GM23338 (cell line): ENCODE results near the gene SMYD3. TPM values are rescaled to one million over a fixed set of nuclear protein-coding genes. Genes with fewer than 3 reads are reported as not detected.

ENCODE experiments used
- ATAC-seq: fragments of 200-7000 bp; cut with Tn5 transposase; 3 replicates; pipeline ENCODE4 v1.9.1; 2020
- DNase-seq: peaks from one replicate; pipeline ENCODE4 v3.0.0-alpha.2; 2015; ENCODE audit warnings: low spot score
- H2AFZ ChIP-seq: fragments of 200-600 bp; sonication (generic); 2 replicates; pipeline ENCODE4 v1.8.0; 2016; ENCODE audit warnings: antibody characterized with exemption, mild to moderate bottlenecking, moderate library complexity
- H3F3A ChIP-seq: fragments of 200-600 bp; sonication (generic); replicated peaks from 2 replicates; pipeline ENCODE4 v1.8.0; 2017; ENCODE audit warnings: antibody characterized with exemption, mixed run types, low read depth
- H3K27ac ChIP-seq: fragments of 200-600 bp; sonication (generic); 2 replicates; pipeline ENCODE4 v1.6.1; 2016; ENCODE audit warnings: low read depth
- H3K27me3 ChIP-seq: fragments of 200-600 bp; sonication (generic); 2 replicates; pipeline ENCODE4 v1.8.0; 2016; ENCODE audit warnings: mild to moderate bottlenecking, mixed run types, moderate library complexity; ENCODE audit not compliant: insufficient read depth
- H3K36me3 ChIP-seq: fragments of 200-600 bp; sonication (generic); 2 replicates; pipeline ENCODE4 v1.8.0; 2016; ENCODE audit warnings: mild to moderate bottlenecking; ENCODE audit not compliant: insufficient read depth
- H3K4me1 ChIP-seq: fragments of 200-600 bp; sonication (generic); 2 replicates; pipeline ENCODE4 v1.8.0; 2016; ENCODE audit warnings: mild to moderate bottlenecking, moderate library complexity; ENCODE audit not compliant: insufficient read depth
- H3K4me2 ChIP-seq: fragments of 200-600 bp; sonication (generic); 2 replicates; pipeline ENCODE4 v1.7.1; 2017; ENCODE audit warnings: mixed run types
- H3K4me3 ChIP-seq: fragments of 200-600 bp; sonication (generic); 2 replicates; pipeline ENCODE4 v1.6.1; 2016; ENCODE audit warnings: mixed run types
- H3K79me2 ChIP-seq: fragments of 200-600 bp; sonication (generic); replicated peaks from 2 replicates; pipeline ENCODE4 v1.8.0; 2017; ENCODE audit warnings: mild to moderate bottlenecking; ENCODE audit not compliant: insufficient read depth
- H3K9me2 ChIP-seq: fragments of 200-600 bp; sonication (generic); 2 replicates; pipeline ENCODE4 v1.8.0; 2017; ENCODE audit not compliant: insufficient read depth
- H4K20me1 ChIP-seq: fragments of 200-600 bp; sonication (generic); replicated peaks from 2 replicates; pipeline ENCODE4 v1.8.0; 2017; ENCODE audit warnings: mild to moderate bottlenecking; ENCODE audit not compliant: insufficient read depth
- H3K27ac Mint-ChIP-seq: 2 replicates; pipeline ENCODE4 v1.8.0; 2020; ENCODE audit warnings: inconsistent platforms, mild to moderate bottlenecking, moderate library complexity, mixed read lengths
- H3K27me3 Mint-ChIP-seq: 3 replicates; pipeline ENCODE4 v1.8.0; 2022; ENCODE audit warnings: low read depth, mild to moderate bottlenecking, moderate library complexity, mixed read lengths, inconsistent platforms; ENCODE audit not compliant: insufficient read depth, poor library complexity
- H3K36me3 Mint-ChIP-seq: 3 replicates; pipeline ENCODE4 v1.8.0; 2021; ENCODE audit warnings: low read depth, mild to moderate bottlenecking, inconsistent platforms, moderate library complexity, mixed read lengths
- H3K4me1 Mint-ChIP-seq: 3 replicates; pipeline ENCODE4 v1.8.0; 2020; ENCODE audit warnings: mild to moderate bottlenecking, inconsistent platforms, mixed read lengths
- H3K4me3 Mint-ChIP-seq: 3 replicates; pipeline ENCODE4 v1.8.0; 2021; ENCODE audit warnings: moderate library complexity, mild to moderate bottlenecking, inconsistent platforms, mixed read lengths
- H3K9me3 Mint-ChIP-seq: 3 replicates; pipeline ENCODE4 v1.8.0; 2020; ENCODE audit warnings: moderate library complexity, mild to moderate bottlenecking, inconsistent platforms, mixed read lengths
- CREB1 ChIP-seq: fragments of 250-450 bp; sonication (Bioruptor Pico); IDR thresholded peaks from 2 replicates; pipeline ENCODE4 v1.5.0; 2020; ENCODE audit warnings: low read depth, mild to moderate bottlenecking, moderate library complexity
- CTCF ChIP-seq, 2 experiments: fragments of 200-600 bp in 1 of 2; sonication (generic) in 1 of 2; conservative IDR thresholded peaks; 2 replicates each; pipeline versions ENCODE4 v1.5.1 to v1.6.1; 2016 to 2017; ENCODE audit warnings: antibody characterized with exemption in 2 of 2, low read depth in 2 of 2, mild to moderate bottlenecking in 2 of 2, moderate library complexity in 1 of 2
- ETS1 ChIP-seq: IDR thresholded peaks from 2 replicates; pipeline ENCODE4 v1.6.1; 2016; ENCODE audit warnings: antibody characterized with exemption
- EZH2 ChIP-seq: fragments of 200-600 bp; sonication (generic); IDR thresholded peaks from one replicate; pipeline ENCODE4 v1.8.0; 2017; ENCODE audit warnings: antibody characterized with exemption, mild to moderate bottlenecking, low read depth; ENCODE audit not compliant: unreplicated experiment
- EZH2phosphoT487 ChIP-seq: fragments of 200-600 bp; sonication (generic); IDR thresholded peaks from one replicate; pipeline ENCODE4 v1.8.1; 2018; ENCODE audit warnings: antibody characterized with exemption; ENCODE audit not compliant: unreplicated experiment
- JUNB ChIP-seq: IDR thresholded peaks from one replicate; pipeline ENCODE4 v1.6.1; 2016; ENCODE audit warnings: antibody characterized with exemption; ENCODE audit not compliant: unreplicated experiment
- NANOG ChIP-seq: IDR thresholded peaks from 2 replicates; pipeline ENCODE4 v1.6.1; 2016; ENCODE audit warnings: antibody characterized with exemption, borderline replicate concordance
- POLR2AphosphoS5 ChIP-seq: IDR thresholded peaks from 2 replicates; pipeline ENCODE4 v1.6.1; 2016; ENCODE audit warnings: antibody characterized with exemption, low read depth
- REST ChIP-seq: IDR thresholded peaks from one replicate; pipeline ENCODE4 v1.6.1; 2018; ENCODE audit warnings: antibody characterized with exemption; ENCODE audit not compliant: unreplicated experiment
- STAT1 ChIP-seq: IDR thresholded peaks from one replicate; pipeline ENCODE4 v1.6.1; 2016; ENCODE audit warnings: antibody characterized with exemption; ENCODE audit not compliant: unreplicated experiment
- ZNF114 ChIP-seq: fragments of 250-450 bp; sonication (Bioruptor Pico); IDR thresholded peaks from 2 replicates; pipeline ENCODE4 v1.5.0; 2020; ENCODE audit warnings: mild to moderate bottlenecking, moderate library complexity
- ZNF331 ChIP-seq: fragments of 250-450 bp; sonication (Bioruptor Pico); IDR thresholded peaks from 2 replicates; pipeline ENCODE4 v1.5.0; 2020; ENCODE audit warnings: low read depth, mild to moderate bottlenecking, moderate library complexity
- ZNF462 ChIP-seq: fragments of 250-450 bp; sonication (Bioruptor Pico); IDR thresholded peaks from 2 replicates; pipeline ENCODE4 v1.5.0; 2020; ENCODE audit warnings: mild to moderate bottlenecking, moderate library complexity
- polyA plus RNA-seq: library from polyadenylated mRNA; unstranded; fragments of >200 nt; fragmentation: Nextera tagmentation; extraction: Ambion mirVana; gene quantifications from 2 replicates; pipeline ENCODE4 v1.2.1, GENCODE V29; 2016
- total RNA-seq: library from RNA; depleted of rRNA; stranded (reverse); fragments of >200 nt; shearing (Covaris generic); gene quantifications from 2 replicates; pipeline ENCODE4 v1.2.3, GENCODE V29; 2014

Gene SMYD3
- total and polyA plus RNA-seq, 2 experiments from 2014 or later: 31.8 to 34.4 TPM

GRCh38 chr1:245988393-245989078 is 518.5 kb downstream of the SMYD3 start:
- Histone ChIP-seq H3K27me3 (no peaks in the 10 kb centered on the region), H2AFZ (no peak overlapping the region), H3K4me3 (no peak overlapping the region), H3K27ac (no peak overlapping the region), H3K36me3 (no peaks in the 10 kb centered on the region), H3F3A (no peaks in the 10 kb centered on the region), H3K4me1 (no peaks in the 10 kb centered on the region), H3K79me2 (no peaks in the 10 kb centered on the region), H3K4me2 (no peak overlapping the region), H3K9me2 (0 out of 2 replicates have a peak, but pooled peaks cover 3% of the 10 kb centered on the region), H4K20me1 (no peaks in the 10 kb centered on the region)
- TF ChIP-seq EZH2phosphoT487: no peak
- TF ChIP-seq POLR2AphosphoS5: no peak
- TF ChIP-seq CREB1: no peak
- no peak for TF ChIP-seq CTCF (conservative IDR thresholded peaks at IDR 0.05; ENCODE audit: low read depth in 2 of 2)
- no peak for TF ChIP-seq STAT1
- TF ChIP-seq ZNF331: no peak
- no peak for TF ChIP-seq ZNF462 (CRISPR knock-in tag)
- no peak for TF ChIP-seq NANOG
- TF ChIP-seq EZH2: no peak
- TF ChIP-seq ETS1: no peak
- no peak for TF ChIP-seq ZNF114 (CRISPR knock-in tag)
- TF ChIP-seq REST: no peak
- no peak for TF ChIP-seq JUNB
- Mint-ChIP-seq H3K4me3 (no peak overlapping the region), H3K27me3 (peaks cover 3% of the 10 kb centered on the region), H3K4me1 (no peaks in the 10 kb centered on the region), H3K27ac (no peak overlapping the region), H3K9me3 (no peaks in the 10 kb centered on the region), H3K36me3 (no peaks in the 10 kb centered on the region)
- no peak for DNase-seq
- ATAC-seq: no peak
